ENCODE data around the gene PRAMEF14. TPM values are rescaled to one million over a fixed set of nuclear protein-coding genes. Genes with fewer than 3 reads are reported as not detected.
"Not testable (repeated sequence)": the region's sequence is repeated elsewhere in the genome, so short reads cannot be mapped to it uniquely, and the experiment has no call there.

PRAMEF14 gene
- total RNA-seq, 1 experiment from 2014 or later, result not detected

GRCh38 chr1:13303239-13303638, 43.7 kb downstream of the PRAMEF14 start, which contains the start of gene PRAMEF33:
Gene PRAMEF33 (plus strand): TSS chr1:13303539. CDS start chr1:13305955, 2,416 bp downstream.
- not testable (repeated sequence) for DNase-seq; H3K4me1 ChIP-seq; H3K27me3 ChIP-seq; H3K36me3 ChIP-seq; H3K9me3 ChIP-seq (replicated peaks); H3K4me3 ChIP-seq; H3K27ac ChIP-seq

DNA sequence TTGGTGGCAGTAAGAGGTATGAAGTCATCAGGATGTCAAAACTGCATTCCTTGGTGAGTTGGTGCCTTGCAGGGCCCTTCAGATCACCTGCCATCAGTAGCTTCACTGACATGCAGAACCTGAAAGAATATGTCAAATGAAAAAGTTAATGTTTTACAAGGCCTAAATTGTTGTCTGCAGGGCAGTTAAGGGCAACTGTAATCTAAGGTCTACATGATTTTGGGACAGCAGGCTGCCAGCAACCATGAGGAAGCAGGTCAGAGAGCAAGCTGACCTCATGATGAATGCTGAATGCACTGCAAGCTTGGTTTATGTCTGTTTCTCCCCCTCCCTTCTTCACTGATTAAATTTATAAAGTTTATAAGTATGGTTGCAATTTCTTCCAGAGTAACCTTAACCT, 44.7 kb downstream of the PRAMEF14 start:
- not testable (repeated sequence) for DNase-seq; H3K36me3 ChIP-seq; H3K27ac ChIP-seq; H3K27me3 ChIP-seq; H3K4me1 ChIP-seq; H3K4me3 ChIP-seq; H3K9me3 ChIP-seq (replicated peaks)

GRCh38 chr1:13298699-13299098, 48.2 kb downstream of the PRAMEF14 start:
- H3K9me3 ChIP-seq (replicated peaks); H3K4me3 ChIP-seq; H3K27ac ChIP-seq; DNase-seq; H3K27me3 ChIP-seq; H3K36me3 ChIP-seq; H3K4me1 ChIP-seq: not testable (repeated sequence)

DNA sequence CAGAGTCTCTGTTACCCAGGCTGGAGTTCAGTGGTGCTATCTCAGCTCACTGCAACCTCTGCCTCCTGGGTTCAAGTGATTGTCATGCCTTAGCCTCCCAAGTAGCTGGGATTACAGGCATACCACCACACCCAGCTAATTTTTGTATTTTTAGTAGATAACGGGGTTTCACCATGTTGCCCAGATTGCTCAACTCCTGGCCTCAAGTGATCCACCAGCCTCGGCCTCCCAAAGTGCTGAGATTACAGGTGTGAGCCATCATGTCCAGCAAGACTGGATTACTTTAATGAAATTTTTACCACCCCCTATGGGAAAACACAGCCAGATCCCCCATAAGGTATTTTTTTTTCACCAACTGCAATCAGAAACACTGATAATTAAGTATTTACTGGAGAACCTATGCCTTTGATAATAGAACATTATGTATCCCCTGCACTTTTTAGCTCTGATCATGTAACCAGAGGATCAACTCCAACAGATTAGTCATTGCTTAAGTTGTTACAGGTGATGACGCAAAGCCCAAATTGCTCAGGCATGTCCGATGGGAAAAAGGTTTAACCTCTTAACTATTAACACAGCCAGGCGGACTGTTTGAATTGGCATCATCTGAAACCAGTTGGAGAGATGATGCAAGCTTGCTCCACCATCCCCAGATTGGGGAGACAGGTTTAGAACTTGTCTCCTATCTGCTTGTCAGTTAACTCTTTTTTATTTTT, 49.6 kb downstream of the PRAMEF14 start:
- H3K27ac ChIP-seq; H3K27me3 ChIP-seq; H3K4me1 ChIP-seq; H3K36me3 ChIP-seq; H3K4me3 ChIP-seq; H3K9me3 ChIP-seq (replicated peaks); DNase-seq: not testable (repeated sequence)

Other genes with a start within 250 kb of the PRAMEF14 start
- gene HNRNPCL2, start 230.3 kb downstream of the PRAMEF14 start, total RNA-seq (2014; rRNA removed; shearing (Covaris generic)), result not detected in 2 replicates
- gene PRAMEF26, start 191.1 kb downstream of the PRAMEF14 start, total RNA-seq (2014; rRNA removed; shearing (Covaris generic)), result not detected in 2 replicates
- not detected in 2 replicates for gene HNRNPCL4, start 181.5 kb downstream of the PRAMEF14 start, total RNA-seq (2014; rRNA removed; shearing (Covaris generic))
- not detected in 2 replicates for gene PRAMEF9, start 175.3 kb downstream of the PRAMEF14 start, total RNA-seq (2014; rRNA removed; shearing (Covaris generic))
- not detected in 2 replicates for gene PRAMEF13, start 145.7 kb downstream of the PRAMEF14 start, total RNA-seq (2014; rRNA removed; shearing (Covaris generic))
- not detected in 2 replicates for gene PRAMEF18, start 121.0 kb downstream of the PRAMEF14 start, total RNA-seq (2014; rRNA removed; shearing (Covaris generic))
- gene PRAMEF5, start 92.9 kb downstream of the PRAMEF14 start, total RNA-seq (2014; rRNA removed; shearing (Covaris generic)), result not detected in 2 replicates
- gene PRAMEF8, start 62.0 kb downstream of the PRAMEF14 start, total RNA-seq (2014; rRNA removed; shearing (Covaris generic)), result not detected in 2 replicates
- gene PRAMEF33, start 43.6 kb downstream of the PRAMEF14 start, total RNA-seq (2014; rRNA removed; shearing (Covaris generic)), result not detected in 2 replicates
- gene PRAMEF15, start 31.6 kb downstream of the PRAMEF14 start, total RNA-seq (2014; rRNA removed; shearing (Covaris generic)), result not detected in 2 replicates
- not detected in 2 replicates for gene PRAMEF19, start 24.8 kb upstream of the PRAMEF14 start, total RNA-seq (2014; rRNA removed; shearing (Covaris generic))
- gene PRAMEF17, start 42.5 kb upstream of the PRAMEF14 start, total RNA-seq (2014; rRNA removed; shearing (Covaris generic)), result not detected in 2 replicates
- not detected in 2 replicates for gene PRAMEF20, start 63.3 kb upstream of the PRAMEF14 start, total RNA-seq (2014; rRNA removed; shearing (Covaris generic))
- gene LRRC38, start 166.9 kb upstream of the PRAMEF14 start, total RNA-seq (2014; rRNA removed; shearing (Covaris generic)), result not detected in 2 replicates
- gene PDPN, start 236.7 kb upstream of the PRAMEF14 start, total RNA-seq (2014; rRNA removed; shearing (Covaris generic)), result not detected in 2 replicates